Dendritic cell treated with granulocyte-macrophage colony-stimulating factor and Interleukin-4, amounts not matched to agents 40 ng/mL and 50 ng/mL, for 4 days (primary cell): ENCODE measurements around the gene MMS19.

Experiments used
- H3K27ac Mint-ChIP-seq: one replicate; pipeline ENCODE4 v1.8.0; 2022; ENCODE audit warnings: mild to moderate bottlenecking, mixed read lengths
- H3K27me3 Mint-ChIP-seq: one replicate; pipeline ENCODE4 v1.8.0; 2022; ENCODE audit warnings: mild to moderate bottlenecking, mixed read lengths
- H3K36me3 Mint-ChIP-seq: one replicate; pipeline ENCODE4 v1.8.0; 2022; ENCODE audit warnings: low read depth, mixed read lengths
- H3K4me1 Mint-ChIP-seq: one replicate; pipeline ENCODE4 v1.8.0; 2022; ENCODE audit warnings: low read depth, mixed read lengths
- H3K4me3 Mint-ChIP-seq: one replicate; pipeline ENCODE4 v1.8.0; 2022; ENCODE audit warnings: mild to moderate bottlenecking, moderate library complexity, mixed read lengths
- H3K9me3 Mint-ChIP-seq: one replicate; pipeline ENCODE4 v1.8.0; 2022; ENCODE audit warnings: mixed read lengths
- intact Hi-C: fragments of 100-400 bp; cut with micrococcal nuclease; formaldehyde crosslinking; loops from one replicate; pipeline ENCODE4 v1.15.0; 2022

MMS19 gene

DNA sequence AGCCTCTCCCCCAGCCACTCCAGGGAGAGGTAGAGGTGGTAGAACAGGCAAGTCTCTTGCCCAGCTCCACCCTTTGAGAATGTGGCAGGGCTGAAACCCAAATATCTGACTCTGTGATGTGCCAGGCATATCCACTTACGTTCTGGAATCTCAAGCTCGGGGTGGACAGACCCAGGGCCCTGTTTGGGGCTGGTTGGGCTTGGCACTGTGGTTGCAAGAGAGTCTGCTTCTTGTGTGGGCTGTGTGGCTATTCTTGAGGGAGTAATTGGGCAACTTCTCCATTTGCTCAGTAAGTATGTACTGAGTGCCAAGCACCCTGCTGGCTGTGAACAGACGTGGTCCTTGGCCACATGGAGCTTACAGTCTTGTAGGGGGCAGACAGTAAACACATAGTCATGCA is 5.2 kb upstream of the MMS19 start:
- H3K36me3 Mint-ChIP-seq = peaks cover under 1% of the 10 kb centered on the region
- intact Hi-C loops = loop anchor here (10.0 kb wide), 1 partner anchor 121 kb away; no protein-coding TSS in a partner anchor
- no peaks in the 10 kb centered on the region for H3K9me3 Mint-ChIP-seq
- H3K27ac Mint-ChIP-seq = no peak overlapping the region
- peaks cover 24% of the 10 kb centered on the region for H3K4me1 Mint-ChIP-seq
- H3K4me3 Mint-ChIP-seq = no peak overlapping the region
- peaks cover 3% of the 10 kb centered on the region for H3K27me3 Mint-ChIP-seq

DNA sequence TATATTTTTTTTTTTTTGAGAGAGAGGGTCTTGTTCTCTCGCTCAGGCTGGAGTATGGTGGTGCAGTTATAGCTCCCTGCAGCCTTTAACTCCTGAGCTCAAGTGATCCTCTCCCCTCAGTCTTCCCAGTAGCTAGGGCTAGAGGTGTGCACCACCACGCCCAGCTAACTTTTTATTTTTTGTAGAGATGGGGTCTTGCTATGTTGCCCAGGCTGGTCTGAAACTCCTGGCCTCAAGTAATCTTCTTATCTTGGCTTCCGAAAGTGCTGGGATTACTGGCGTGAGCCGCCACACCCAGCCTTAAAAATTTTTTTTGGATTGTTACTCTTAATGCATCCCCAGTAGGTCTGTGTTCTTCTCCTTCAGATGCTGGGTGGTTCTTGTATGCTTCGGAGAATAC is 4.7 kb upstream of the MMS19 start:
- H3K4me3 Mint-ChIP-seq = no peak overlapping the region
- peaks cover 3% of the 10 kb centered on the region for H3K27me3 Mint-ChIP-seq
- intact Hi-C loops = loop anchor here (10.0 kb wide), 1 partner anchor 122 kb away; no protein-coding TSS in a partner anchor
- no peak overlapping the region for H3K27ac Mint-ChIP-seq
- H3K9me3 Mint-ChIP-seq = no peaks in the 10 kb centered on the region
- peaks cover 28% of the 10 kb centered on the region for H3K4me1 Mint-ChIP-seq
- peaks cover 5% of the 10 kb centered on the region for H3K36me3 Mint-ChIP-seq

DNA sequence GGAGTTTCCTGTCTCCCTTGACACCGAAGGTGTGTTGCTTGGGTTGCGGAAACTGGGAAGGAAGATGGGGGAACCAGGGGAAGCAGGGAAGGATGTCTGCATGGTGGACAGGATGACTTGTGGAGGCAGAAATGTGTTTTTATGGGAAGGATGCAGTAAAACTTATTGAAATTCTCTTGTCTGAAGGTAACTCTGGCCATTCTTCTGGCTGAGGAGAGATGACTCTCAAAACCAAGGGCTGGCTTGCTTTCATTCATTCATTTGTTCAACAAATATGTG is 2.0 kb upstream of the MMS19 start:
- Mint-ChIP-seq H3K27ac (peak overlapping the region; percentile 99), H3K4me3 (peak overlapping the region; percentile 98)
- intact Hi-C loops = loop anchor here (10.0 kb wide), 1 partner anchor 125 kb away; no protein-coding TSS in a partner anchor

GRCh38 chr10:97499561-97500296 is 1.5 kb upstream of the MMS19 start:
- H3K9me3 Mint-ChIP-seq = no peaks in the 10 kb centered on the region
- peaks cover 15% of the 10 kb centered on the region for H3K36me3 Mint-ChIP-seq
- peak overlapping the region; percentile 98 for H3K4me3 Mint-ChIP-seq
- H3K4me1 Mint-ChIP-seq = peaks cover 47% of the 10 kb centered on the region
- H3K27me3 Mint-ChIP-seq = peaks cover 3% of the 10 kb centered on the region
- intact Hi-C loops = loop anchor here (5.0 to 10.0 kb wide), 6 partner anchors 43 to 145 kb away; partner anchors contain the start of genes EXOSC1, PGAM1, PI4K2A and RRP12
- peak overlapping the region; percentile 99 for H3K27ac Mint-ChIP-seq

More for the DNA sequence above, 2.0 kb upstream of the MMS19 start:
- Mint-ChIP-seq H3K27me3 (peaks cover 3% of the 10 kb centered on the region), H3K4me1 (peaks cover 42% of the 10 kb centered on the region), H3K9me3 (no peaks in the 10 kb centered on the region), H3K36me3 (peaks cover 15% of the 10 kb centered on the region)

DNA sequence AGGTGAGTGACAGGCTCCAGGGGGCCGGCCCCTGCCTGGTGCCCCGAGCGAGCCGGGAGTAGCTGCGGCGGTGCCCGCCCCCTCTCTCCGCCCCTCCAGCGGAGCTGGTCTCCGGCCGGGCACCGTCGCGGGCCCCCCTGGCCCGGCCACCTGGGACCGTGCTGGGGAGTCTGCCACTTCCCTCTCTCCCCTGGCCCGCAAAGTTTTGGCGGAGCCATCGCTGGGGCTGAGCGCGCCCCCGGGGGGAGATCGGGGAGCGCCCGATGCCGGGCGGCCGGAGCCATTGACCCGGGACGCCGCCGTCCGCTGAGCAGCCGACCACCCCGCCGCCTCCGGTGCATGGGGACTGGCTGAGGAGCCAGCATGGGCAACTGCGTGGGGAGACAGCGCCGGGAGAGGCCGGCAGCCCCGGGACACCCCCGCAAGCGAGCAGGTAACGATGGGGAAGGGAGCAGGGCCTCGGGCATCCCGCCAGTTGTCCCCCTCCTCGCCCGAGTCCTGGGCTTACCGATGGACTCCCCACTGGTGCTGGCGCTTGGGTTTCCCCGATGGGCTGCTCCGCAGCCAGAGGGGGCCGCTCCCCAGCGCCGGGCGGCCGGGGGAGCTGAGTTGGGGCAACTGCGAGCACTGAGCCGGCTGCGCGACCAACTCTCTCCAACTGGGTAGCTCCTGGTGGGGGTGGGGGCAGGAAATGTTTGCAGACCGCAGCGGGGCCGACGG is 779 bp upstream of the MMS19 start, which contains the start of gene UBTD1:
UBTD1 (plus strand) TSS at position 84 of the 720 bp plus-strand sequence; CDS start at position 364, 280 bp downstream.
- Mint-ChIP-seq H3K27ac (peak within 1 kb of the TSS; percentile 99), H3K4me3 (peak within 1 kb of the TSS; percentile 98), H3K36me3 (peaks cover 15% of the 10 kb centered on the region), H3K27me3 (peaks cover 3% of the 10 kb centered on the region), H3K4me1 (peaks cover 54% of the 10 kb centered on the region), H3K9me3 (no peaks in the 10 kb centered on the region)
- intact Hi-C loops = loop anchor here (5.0 to 10.0 kb wide), 5 partner anchors 43 to 146 kb away; partner anchors contain the start of genes EXOSC1, PGAM1, PI4K2A and RRP12

DNA sequence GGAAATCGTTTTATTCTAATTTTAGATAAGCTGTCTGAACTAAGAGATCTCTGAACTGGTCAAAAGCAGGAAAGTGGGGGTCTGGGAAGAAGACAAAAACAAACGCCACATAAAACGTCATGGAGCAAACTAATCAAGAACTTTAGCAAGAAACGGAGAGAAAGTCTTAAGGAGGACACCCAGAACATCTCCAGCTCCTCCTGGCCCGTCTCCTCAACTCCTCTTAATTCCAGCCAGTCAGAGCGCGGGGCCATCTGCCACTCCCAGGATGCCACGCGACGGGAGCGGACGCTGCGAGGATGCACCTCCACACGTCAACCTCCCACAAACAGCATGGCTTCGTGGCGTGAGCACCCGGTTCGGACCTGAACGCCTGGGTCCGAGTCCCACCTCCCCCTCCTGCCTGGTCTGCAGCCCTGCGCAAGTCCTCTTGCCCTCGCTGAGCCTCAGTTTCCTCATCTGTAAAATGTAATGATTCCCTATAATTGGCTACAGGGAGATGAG is 598 bp downstream of the MMS19 start:
- Mint-ChIP-seq H3K27me3 (peaks cover 3% of the 10 kb centered on the region), H3K36me3 (peaks cover 28% of the 10 kb centered on the region), H3K4me1 (peaks cover 55% of the 10 kb centered on the region), H3K27ac (peak overlapping the region; percentile 99), H3K9me3 (no peaks in the 10 kb centered on the region), H3K4me3 (peak overlapping the region; percentile 98)
- intact Hi-C loops = loop anchor here (5.0 to 10.0 kb wide), 5 partner anchors 45 to 147 kb away; partner anchors contain the start of genes EXOSC1, PGAM1, PI4K2A and RRP12

DNA sequence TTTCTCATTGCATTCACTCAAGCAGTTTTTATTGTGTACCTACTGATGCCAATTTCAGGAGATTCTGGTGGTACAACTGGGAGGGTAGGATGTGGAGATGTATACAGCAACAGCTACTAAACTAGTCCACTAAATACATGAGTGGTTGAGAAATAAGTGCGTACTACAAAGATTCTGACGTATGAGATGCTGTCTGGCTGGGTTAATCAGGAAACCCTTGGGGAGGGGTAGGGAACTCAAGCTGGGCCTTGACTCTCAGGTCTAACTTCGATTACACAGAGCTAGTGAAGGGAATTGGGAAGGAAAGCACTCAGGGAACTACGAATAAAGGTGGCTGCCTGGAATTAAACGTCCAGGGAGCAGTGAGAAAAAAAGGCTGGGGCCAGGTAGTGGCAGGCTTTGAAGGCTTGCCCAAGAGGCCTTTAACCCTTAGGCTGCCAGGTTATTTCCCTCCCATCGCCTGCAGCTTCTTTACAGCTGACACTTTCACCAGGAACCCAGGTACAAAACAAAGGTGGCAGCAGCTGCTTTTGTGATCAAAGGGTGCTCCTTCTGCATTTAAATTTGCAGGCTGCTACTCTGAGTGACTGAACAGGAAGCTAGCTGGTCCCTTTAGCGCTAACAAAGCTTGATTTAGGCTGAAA is 3.2 kb downstream of the MMS19 start:
- Mint-ChIP-seq H3K9me3 (no peaks in the 10 kb centered on the region), H3K36me3 (peaks cover 35% of the 10 kb centered on the region), H3K4me3 (no peak overlapping the region), H3K27ac (peak overlapping the region; percentile 73), H3K27me3 (no peaks in the 10 kb centered on the region), H3K4me1 (peaks cover 41% of the 10 kb centered on the region)
- intact Hi-C loops = loop anchor here (5.0 to 10.0 kb wide), 5 partner anchors 47 to 150 kb away; partner anchors contain the start of genes EXOSC1, PGAM1, PI4K2A and RRP12

DNA sequence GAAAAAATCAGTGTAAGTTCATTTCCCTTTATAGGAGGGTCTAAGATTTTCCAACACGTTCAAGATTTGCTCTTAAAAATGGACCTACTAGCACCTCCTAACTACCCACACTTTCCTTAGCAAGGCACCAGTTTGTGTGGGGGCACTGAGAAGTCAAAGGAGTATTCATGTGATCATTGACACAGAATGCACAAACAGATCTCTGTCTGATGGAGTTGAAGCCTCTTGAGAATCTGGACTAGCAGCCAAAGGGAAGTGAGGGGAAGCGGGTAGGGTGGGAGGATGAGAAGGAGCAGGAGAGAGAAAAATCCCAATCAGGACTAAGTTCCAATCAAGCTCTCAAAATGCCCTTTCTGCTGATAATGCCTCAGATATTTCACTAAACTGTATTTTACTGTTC is 4.1 kb downstream of the MMS19 start:
- H3K4me3 Mint-ChIP-seq = no peak overlapping the region
- H3K9me3 Mint-ChIP-seq = no peaks in the 10 kb centered on the region
- intact Hi-C loops = loop anchor here (10.0 kb wide), 2 partner anchors 89 to 151 kb away; partner anchors contain the start of genes PI4K2A and RRP12
- H3K27ac Mint-ChIP-seq = no peak overlapping the region
- peaks cover 38% of the 10 kb centered on the region for H3K4me1 Mint-ChIP-seq
- H3K36me3 Mint-ChIP-seq = peaks cover 35% of the 10 kb centered on the region
- H3K27me3 Mint-ChIP-seq = no peaks in the 10 kb centered on the region

GRCh38 chr10:97490592-97490991 is 7.6 kb downstream of the MMS19 start:
- Mint-ChIP-seq H3K36me3 (peaks cover 29% of the 10 kb centered on the region), H3K9me3 (no peaks in the 10 kb centered on the region), H3K27me3 (no peaks in the 10 kb centered on the region), H3K4me3 (no peak overlapping the region), H3K4me1 (peaks cover 23% of the 10 kb centered on the region), H3K27ac (peak overlapping the region; percentile 53)
- intact Hi-C loops = loop anchor here (10.0 kb wide), 2 partner anchors 86 to 154 kb away; partner anchors contain the start of genes PI4K2A and RRP12

DNA sequence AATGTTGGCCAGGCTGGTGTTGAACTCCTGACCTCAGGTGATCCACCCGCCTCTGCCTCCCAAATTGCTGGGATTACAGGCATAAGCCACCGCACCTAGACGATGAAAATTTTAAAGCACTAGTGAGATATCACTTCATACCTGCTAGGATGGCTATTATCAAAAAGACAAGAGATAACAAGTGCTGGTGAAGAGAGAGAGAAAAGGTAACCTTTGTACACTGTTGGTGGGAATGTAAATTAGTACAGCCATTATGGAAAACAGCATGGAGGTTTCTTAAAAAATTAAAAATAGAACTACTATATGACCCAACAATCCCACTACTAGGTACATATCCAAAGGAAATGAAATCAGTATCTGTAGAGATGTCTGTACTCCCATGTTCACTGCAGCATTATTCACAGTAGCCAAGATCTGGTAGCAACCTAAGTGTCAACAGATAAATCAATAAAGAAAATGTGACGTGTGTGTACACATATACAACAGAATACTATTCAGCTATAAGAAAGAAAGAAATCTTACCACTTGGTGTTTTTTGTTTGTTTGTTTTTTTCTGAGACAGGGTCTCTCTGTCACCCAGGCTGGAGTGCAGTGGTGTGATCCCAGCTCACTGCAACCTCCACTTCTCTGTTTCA is 12.5 kb downstream of the MMS19 start:
- Mint-ChIP-seq H3K4me1 (peaks cover 16% of the 10 kb centered on the region), H3K4me3 (no peak overlapping the region), H3K27ac (peak overlapping the region; percentile 54), H3K27me3 (no peaks in the 10 kb centered on the region), H3K9me3 (no peaks in the 10 kb centered on the region), H3K36me3 (peaks cover 42% of the 10 kb centered on the region)
- intact Hi-C loops = no loop called here

- Mint-ChIP-seq H3K27ac (no peak overlapping the region), H3K9me3 (no peaks in the 10 kb centered on the region), H3K27me3 (no peaks in the 10 kb centered on the region), H3K36me3 (peaks cover 60% of the 10 kb centered on the region), H3K4me1 (peaks cover 12% of the 10 kb centered on the region), H3K4me3 (no peak overlapping the region)
- intact Hi-C loops = no loop called here
Measured at GRCh38 chr10:97483921-97484320, 14.3 kb downstream of the MMS19 start.

GRCh38 chr10:97483506-97483905 is 14.7 kb downstream of the MMS19 start:
- H3K9me3 Mint-ChIP-seq = no peaks in the 10 kb centered on the region
- intact Hi-C loops = no loop called here
- H3K4me1 Mint-ChIP-seq = peaks cover 12% of the 10 kb centered on the region
- H3K36me3 Mint-ChIP-seq = peaks cover 64% of the 10 kb centered on the region
- H3K27me3 Mint-ChIP-seq = no peaks in the 10 kb centered on the region
- no peak overlapping the region for H3K4me3 Mint-ChIP-seq
- H3K27ac Mint-ChIP-seq = no peak overlapping the region

DNA sequence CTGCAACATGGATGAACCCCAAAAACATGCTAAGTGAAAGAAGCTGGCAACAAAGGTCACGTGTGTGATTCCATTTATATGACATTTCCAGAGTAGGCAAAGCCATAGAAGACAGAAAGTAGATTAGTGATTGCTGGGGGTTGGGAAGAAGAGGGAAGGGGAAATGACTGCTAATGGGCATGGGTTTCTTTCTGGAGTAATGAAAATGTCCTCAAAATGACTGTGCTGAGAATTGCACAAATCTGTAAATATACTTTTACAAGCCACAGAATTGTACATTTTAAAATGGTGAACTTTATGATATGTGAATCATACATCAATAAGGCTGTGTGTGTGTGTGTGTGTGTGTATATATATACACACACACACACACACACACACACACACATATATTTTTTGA is 15.8 kb downstream of the MMS19 start:
- Mint-ChIP-seq H3K36me3 (peaks cover 76% of the 10 kb centered on the region), H3K27me3 (no peaks in the 10 kb centered on the region), H3K9me3 (no peaks in the 10 kb centered on the region), H3K4me1 (peaks cover 12% of the 10 kb centered on the region), H3K27ac (no peak overlapping the region), H3K4me3 (no peak overlapping the region)
- intact Hi-C loops = no loop called here
